ENCODE data around the gene NF2. TPM values are rescaled to one million over a fixed set of nuclear protein-coding genes. Genes with fewer than 3 reads are reported as not detected.

The NF2 gene
- total RNA-seq, 3 donors from 2014 or later (not counting 1 experiment from before 2014, with no cell fraction given) = 32.4 to 43.8 (median 39.6) TPM

DNA sequence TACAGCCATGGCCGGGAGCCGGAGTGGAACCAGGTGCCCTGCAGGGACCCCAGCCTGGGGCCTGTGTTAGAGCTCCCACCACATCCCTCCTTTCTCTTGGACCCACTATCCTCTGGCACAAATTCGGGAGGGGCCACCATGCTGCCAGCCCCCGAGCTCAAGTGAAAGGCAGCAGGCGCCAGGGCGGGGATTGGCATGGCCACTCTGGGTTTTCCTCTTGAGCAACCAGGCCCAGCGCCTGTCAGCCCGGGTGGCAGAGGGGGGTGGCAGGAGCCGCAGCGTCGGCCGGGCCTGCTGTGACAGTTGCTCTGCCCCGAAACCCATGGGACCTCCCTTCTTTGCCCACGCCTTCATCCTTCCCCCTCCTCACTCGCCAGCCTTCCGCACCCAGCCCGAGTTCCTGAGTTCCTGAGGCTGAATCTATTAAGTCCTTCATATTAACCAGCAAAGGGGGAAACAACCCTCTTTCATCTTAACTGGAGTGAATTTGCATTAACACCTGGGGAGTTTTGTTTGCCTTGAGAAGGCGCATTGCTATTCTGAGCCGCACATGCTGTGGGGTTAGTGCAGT lies 99.6 kb downstream of the NF2 start:
- peaks cover 0 to 9% of the 10 kb centered on the region in 2 donors for H3K27me3 Mint-ChIP-seq (ENCODE audit: low read depth in 2 of 2)
- H3K4me1 ChIP-seq (ENCODE audit: control insufficient read depth, insufficient read depth, low read length) = peaks cover 3% of the 10 kb centered on the region
- intact Hi-C loops (cut with micrococcal nuclease) = no loop called here
- H3K27me3 ChIP-seq (ENCODE audit: control insufficient read depth, insufficient read depth, low read length) = no peaks in the 10 kb centered on the region
- H3K36me3 Mint-ChIP-seq = no peaks in the 10 kb centered on the region
- H3K4me1 Mint-ChIP-seq = peaks cover 0 to 10% of the 10 kb centered on the region in 2 donors
- no peak for DNase-seq
- no peaks in the 10 kb centered on the region for H3K9me3 ChIP-seq (ENCODE audit: control insufficient read depth, insufficient read depth, low read length)
- no peak overlapping the region for H3K4me3 ChIP-seq (ENCODE audit: low read length)
- H3K27ac Mint-ChIP-seq = no peak overlapping the region
- WGBS (ENCODE audit: insufficient coverage) = 21% methylated on average over 17 of the region's 19 CpGs
- ATAC-seq = no peak
- no peak overlapping the region for H3K4me3 Mint-ChIP-seq
- no peaks in the 10 kb centered on the region for H3K36me3 ChIP-seq (ENCODE audit: control insufficient read depth, insufficient read depth, low read length)
- no peak overlapping the region for H3K27ac ChIP-seq (ENCODE audit: low read length)
- no peaks in the 10 kb centered on the region for H3K9me3 Mint-ChIP-seq
- TF ChIP-seq, protein P1, sequence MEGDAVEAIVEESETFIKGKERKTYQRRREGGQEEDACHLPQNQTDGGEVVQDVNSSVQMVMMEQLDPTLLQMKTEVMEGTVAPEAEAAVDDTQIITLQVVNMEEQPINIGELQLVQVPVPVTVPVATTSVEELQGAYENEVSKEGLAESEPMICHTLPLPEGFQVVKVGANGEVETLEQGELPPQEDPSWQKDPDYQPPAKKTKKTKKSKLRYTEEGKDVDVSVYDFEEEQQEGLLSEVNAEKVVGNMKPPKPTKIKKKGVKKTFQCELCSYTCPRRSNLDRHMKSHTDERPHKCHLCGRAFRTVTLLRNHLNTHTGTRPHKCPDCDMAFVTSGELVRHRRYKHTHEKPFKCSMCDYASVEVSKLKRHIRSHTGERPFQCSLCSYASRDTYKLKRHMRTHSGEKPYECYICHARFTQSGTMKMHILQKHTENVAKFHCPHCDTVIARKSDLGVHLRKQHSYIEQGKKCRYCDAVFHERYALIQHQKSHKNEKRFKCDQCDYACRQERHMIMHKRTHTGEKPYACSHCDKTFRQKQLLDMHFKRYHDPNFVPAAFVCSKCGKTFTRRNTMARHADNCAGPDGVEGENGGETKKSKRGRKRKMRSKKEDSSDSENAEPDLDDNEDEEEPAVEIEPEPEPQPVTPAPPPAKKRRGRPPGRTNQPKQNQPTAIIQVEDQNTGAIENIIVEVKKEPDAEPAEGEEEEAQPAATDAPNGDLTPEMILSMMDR (IDR thresholded peaks at IDR 0.05) = no peak

DNA sequence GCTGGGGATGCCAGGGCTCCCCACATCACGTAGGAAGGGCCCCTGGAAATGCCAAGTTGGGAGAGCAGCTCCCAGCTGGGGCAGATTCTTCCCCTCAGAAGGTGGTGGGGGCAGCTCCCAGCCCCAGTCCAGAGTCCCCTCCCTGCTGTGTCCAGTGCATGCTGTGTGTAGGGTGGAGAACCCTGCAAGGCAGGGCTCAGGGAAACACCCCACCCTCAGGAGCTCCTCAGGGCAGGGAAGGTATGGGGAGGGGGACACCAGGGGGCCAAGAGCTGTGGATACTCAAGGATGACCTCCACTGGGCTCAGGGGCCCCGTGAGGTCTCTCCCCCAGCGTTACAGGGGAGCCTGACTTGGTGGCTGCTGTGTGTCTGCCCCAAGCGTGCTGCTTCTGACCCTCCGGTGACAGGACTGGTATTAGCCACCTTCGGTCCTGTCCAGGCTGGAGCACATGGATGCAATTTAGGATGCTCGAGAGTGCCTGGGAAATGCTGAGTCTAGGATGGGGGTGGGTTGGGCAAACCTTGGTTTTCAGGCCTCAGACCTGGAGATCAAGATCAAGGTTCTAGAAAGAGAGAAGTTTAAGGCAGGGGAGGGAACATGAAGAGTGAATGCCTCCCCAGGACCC lies 100.2 kb downstream of the NF2 start:
- intact Hi-C loops (cut with micrococcal nuclease) = no loop called here
- Histone ChIP-seq H3K27me3 (ENCODE audit: control insufficient read depth, insufficient read depth, low read length) (no peaks in the 10 kb centered on the region), H3K4me3 (ENCODE audit: low read length) (no peak overlapping the region), H3K36me3 (ENCODE audit: control insufficient read depth, insufficient read depth, low read length) (no peaks in the 10 kb centered on the region), H3K27ac (ENCODE audit: low read length) (no peak overlapping the region), H3K9me3 (ENCODE audit: control insufficient read depth, insufficient read depth, low read length) (no peaks in the 10 kb centered on the region), H3K4me1 (ENCODE audit: control insufficient read depth, insufficient read depth, low read length) (peaks cover 3% of the 10 kb centered on the region)
- Mint-ChIP-seq H3K27me3 (ENCODE audit: low read depth in 2 of 2) (peaks cover 0 to 9% of the 10 kb centered on the region in 2 donors), H3K4me3 (no peak overlapping the region), H3K27ac (no peak overlapping the region), H3K4me1 (peaks cover 0 to 10% of the 10 kb centered on the region in 2 donors), H3K36me3 (no peaks in the 10 kb centered on the region), H3K9me3 (no peaks in the 10 kb centered on the region)
- ATAC-seq (no peak), DNase-seq (no peak)
- TF ChIP-seq, protein P1 (IDR thresholded peaks at IDR 0.05) = no peak
- 80% methylated on average over 7 of the region's 7 CpGs for WGBS (ENCODE audit: insufficient coverage)

DNA sequence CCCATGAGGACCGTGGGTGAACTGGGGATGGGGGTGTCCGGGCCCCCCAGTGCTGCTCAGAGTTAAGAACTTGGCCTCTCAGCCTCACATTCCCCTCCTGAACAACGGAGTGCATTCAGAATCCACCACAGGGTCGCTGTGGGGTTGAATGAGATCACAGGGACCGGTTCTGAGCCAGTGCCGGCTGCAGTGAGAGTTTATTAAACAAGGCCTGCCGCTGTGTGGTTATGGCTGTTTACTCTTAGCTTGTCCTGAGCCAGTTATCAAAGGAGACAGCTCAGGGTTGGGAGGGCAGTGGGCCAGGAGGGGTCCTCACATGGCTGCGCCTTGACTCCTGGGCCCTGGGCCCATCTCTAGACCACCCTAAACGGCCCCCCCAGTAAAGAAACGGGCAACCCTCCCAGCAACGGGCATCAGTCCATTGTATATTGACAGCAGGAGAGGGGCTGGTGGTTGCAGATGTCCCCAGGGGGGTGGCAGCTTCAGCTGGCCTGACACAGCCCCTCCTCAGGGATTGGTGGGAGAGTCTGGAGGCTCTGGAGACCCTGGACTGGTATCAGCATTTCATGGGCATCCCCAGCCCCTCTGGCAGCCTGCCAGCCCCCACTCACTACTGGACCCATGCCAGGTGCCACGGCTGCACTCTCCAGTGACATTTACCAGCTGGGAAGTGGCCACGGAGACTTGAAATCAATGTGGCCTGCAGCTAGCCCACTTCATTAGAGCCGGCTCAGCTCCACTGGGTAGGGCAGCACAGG lies 101.3 kb downstream of the NF2 start:
- H3K4me3 ChIP-seq (ENCODE audit: low read length) = no peak overlapping the region
- no peaks in the 10 kb centered on the region for H3K27me3 ChIP-seq (ENCODE audit: control insufficient read depth, insufficient read depth, low read length)
- H3K9me3 ChIP-seq (ENCODE audit: control insufficient read depth, insufficient read depth, low read length) = no peaks in the 10 kb centered on the region
- H3K27ac ChIP-seq (ENCODE audit: low read length) = no peak overlapping the region
- ATAC-seq (no peak), DNase-seq (no peak)
- peaks cover 3% of the 10 kb centered on the region for H3K4me1 ChIP-seq (ENCODE audit: control insufficient read depth, insufficient read depth, low read length)
- no peak overlapping the region for H3K4me3 Mint-ChIP-seq
- no peaks in the 10 kb centered on the region for H3K36me3 ChIP-seq (ENCODE audit: control insufficient read depth, insufficient read depth, low read length)
- H3K27me3 Mint-ChIP-seq (ENCODE audit: low read depth in 2 of 2) = peaks cover 0 to 9% of the 10 kb centered on the region in 2 donors
- TF ChIP-seq, protein P1 (IDR thresholded peaks at IDR 0.05) = no peak
- WGBS (ENCODE audit: insufficient coverage) = 69% methylated on average over 10 of the region's 14 CpGs
- H3K9me3 Mint-ChIP-seq = no peaks in the 10 kb centered on the region
- intact Hi-C loops (cut with micrococcal nuclease) = no loop called here
- no peaks in the 10 kb centered on the region for H3K36me3 Mint-ChIP-seq
- peaks cover 0 to 10% of the 10 kb centered on the region in 2 donors for H3K4me1 Mint-ChIP-seq
- H3K27ac Mint-ChIP-seq = no peak overlapping the region

All from natural killer cell (primary cell).